IMR-90 (cell line): Measurements from ENCODE around the gene DYDC1. TPM values are rescaled to one million over a fixed set of nuclear protein-coding genes. Genes with fewer than 3 reads are reported as not detected.
A peak's percentile ranks its signal among the peaks of the same experiment; 100 is the strongest.

Experiments
- ATAC-seq: fragments of 200-7000 bp; cut with Tn5 transposase; 2 replicates; pipeline ENCODE4 v1.9.1; 2020; ENCODE audit warnings: low read depth, mild to moderate bottlenecking, moderate library complexity
- BruUV-seq: library from RNA; stranded (reverse); fragments of 400-500 nt; replicated peaks from 2 replicates; lab custom pipeline; 2021; lab: Mats Ljungman, UMichigan
- CTCF ChIA-PET: fragments of 300-600 bp; formaldehyde crosslinking; extraction: SDS; loops from one replicate; lab custom pipeline; 2021; ENCODE audit warnings: antibody characterized with exemption; lab: Yijun Ruan, JAX
- POLR2A ChIA-PET: fragments of 300-600 bp; sonication (Branson Sonifier 250); formaldehyde crosslinking; loops from one replicate; lab custom pipeline; 2022; ENCODE audit warnings: antibody characterized with exemption; ENCODE audit not compliant: unreplicated experiment; lab: Charles Lee
- DNase-seq: peaks from one replicate; pipeline ENCODE4 v3.0.0; 2013
- H2AFZ ChIP-seq: replicated peaks from 2 replicates; pipeline ENCODE3; 2013; ENCODE audit warnings: low read length, mild to moderate bottlenecking; ENCODE audit not compliant: poor library complexity
- H2AK5ac ChIP-seq: 2 replicates; pipeline ENCODE4 v1.6.1; 2013; ENCODE audit warnings: low read depth, low read length, inconsistent platforms
- H2AK9ac ChIP-seq: replicated peaks from 2 replicates; pipeline ENCODE3; 2013; ENCODE audit warnings: mild to moderate bottlenecking, low read depth, low read length, moderate library complexity; ENCODE audit not compliant: poor library complexity
- H2BK120ac ChIP-seq: 2 replicates; pipeline ENCODE4 v1.6.1; 2013; ENCODE audit warnings: low read depth, low read length, inconsistent platforms
- H2BK15ac ChIP-seq: 3 replicates; pipeline ENCODE4 v1.6.1; 2013; ENCODE audit warnings: low read depth, low read length, inconsistent platforms
- H2BK20ac ChIP-seq: 2 replicates; pipeline ENCODE4 v1.6.1; 2013; ENCODE audit warnings: low read depth, mild to moderate bottlenecking, inconsistent platforms, low read length, moderate library complexity
- H2BK5ac ChIP-seq: 2 replicates; pipeline ENCODE4 v1.6.1; 2013; ENCODE audit warnings: mild to moderate bottlenecking, low read depth, low read length, inconsistent platforms; ENCODE audit not compliant: poor library complexity, severe bottlenecking
- H3K14ac ChIP-seq: replicated peaks from 2 replicates; pipeline ENCODE4 v1.6.1; 2013; ENCODE audit warnings: low read depth, low read length, inconsistent platforms
- H3K18ac ChIP-seq: 2 replicates; pipeline ENCODE4 v1.6.1; 2013; ENCODE audit warnings: low read depth, low read length, control low read depth
- H3K23ac ChIP-seq: 2 replicates; pipeline ENCODE4 v1.6.1; 2013; ENCODE audit warnings: low read depth, low read length, inconsistent platforms
- H3K27ac ChIP-seq: 2 replicates; pipeline ENCODE4 v1.5.1; 2013; ENCODE audit warnings: mild to moderate bottlenecking, control low read depth, low read length; ENCODE audit not compliant: insufficient read depth
- H3K27me3 ChIP-seq: 2 replicates; pipeline ENCODE4 v1.6.1; 2013; ENCODE audit warnings: low read length; ENCODE audit not compliant: control insufficient read depth, insufficient read depth
- H3K36me3 ChIP-seq: 2 replicates; pipeline ENCODE4 v1.6.1; 2013; ENCODE audit warnings: low read length, mixed read lengths; ENCODE audit not compliant: control insufficient read depth, insufficient read depth
- H3K4ac ChIP-seq: 2 replicates; pipeline ENCODE4 v1.6.1; 2013; ENCODE audit warnings: low read depth, low read length, inconsistent platforms
- H3K4me1 ChIP-seq: 2 replicates; pipeline ENCODE4 v1.6.1; 2013; ENCODE audit warnings: low read length, mixed read lengths; ENCODE audit not compliant: control insufficient read depth, insufficient read depth
- H3K4me2 ChIP-seq: 2 replicates; pipeline ENCODE4 v1.6.1; 2013; ENCODE audit warnings: low read depth, mild to moderate bottlenecking, control low read depth, low read length, moderate library complexity
- H3K4me3 ChIP-seq: 2 replicates; pipeline ENCODE4 v1.5.1; 2013; ENCODE audit warnings: low read depth, mild to moderate bottlenecking, control low read depth, low read length, moderate library complexity; ENCODE audit not compliant: insufficient read depth
- H3K56ac ChIP-seq: 2 replicates; pipeline ENCODE4 v1.6.1; 2013; ENCODE audit warnings: low read length, inconsistent platforms; ENCODE audit not compliant: insufficient read depth; ENCODE audit errors: extremely low read depth
- H3K79me1 ChIP-seq, 2 experiments: 2 replicates each; pipeline ENCODE4 v1.6.1; 2013; ENCODE audit warnings: low read length in 2 of 2, inconsistent platforms in 1 of 2, low read depth in 1 of 2
- H3K9ac ChIP-seq: 2 replicates; pipeline ENCODE4 v1.6.1; 2013; ENCODE audit warnings: low read depth, low read length, control low read depth
- H3K9me1 ChIP-seq: 2 replicates; pipeline ENCODE4 v1.6.1; 2013; ENCODE audit warnings: low read length, inconsistent platforms; ENCODE audit not compliant: insufficient read depth
- H3K9me3 ChIP-seq: 2 replicates; pipeline ENCODE4 v1.6.1; 2013; ENCODE audit warnings: low read length; ENCODE audit not compliant: control insufficient read depth, insufficient read depth
- H4K20me1 ChIP-seq: 2 replicates; pipeline ENCODE4 v1.6.1; 2013; ENCODE audit warnings: low read length, inconsistent platforms; ENCODE audit not compliant: insufficient read depth
- H4K5ac ChIP-seq: 2 replicates; pipeline ENCODE4 v1.6.1; 2013; ENCODE audit warnings: mild to moderate bottlenecking, low read depth, low read length, control low read depth
- H4K8ac ChIP-seq, 2 experiments: 2 replicates each; pipeline ENCODE4 v1.6.1; 2013; ENCODE audit warnings: low read depth in 2 of 2, low read length in 2 of 2, control low read depth in 1 of 2, inconsistent platforms in 1 of 2
- H4K91ac ChIP-seq: 2 replicates; pipeline ENCODE4 v1.6.1; 2013; ENCODE audit warnings: low read depth, low read length, inconsistent platforms; ENCODE audit not compliant: insufficient read depth
- BHLHE40 ChIP-seq: fragments of 150-350 bp; IDR thresholded peaks from 2 replicates; pipeline ENCODE4 v1.6.1; 2016; ENCODE audit warnings: mild to moderate bottlenecking, low read depth, low read length
- CEBPB ChIP-seq: IDR thresholded peaks from 2 replicates; pipeline ENCODE4 v1.6.1; 2012; ENCODE audit warnings: low read depth, low read length, improper control_type of control experiment
- CHD1 ChIP-seq: IDR thresholded peaks from 2 replicates; pipeline ENCODE4 v1.6.1; 2012; ENCODE audit warnings: low read depth, low read length, improper control_type of control experiment
- CTCF ChIP-seq: conservative IDR thresholded peaks from 2 replicates; pipeline ENCODE4 v1.5.1; 2012; ENCODE audit warnings: mild to moderate bottlenecking, low read depth, low read length, improper control_type of control experiment
- FOS ChIP-seq: fragments of 150-350 bp; IDR thresholded peaks from 2 replicates; pipeline ENCODE4 v1.6.1; 2016; ENCODE audit warnings: low read depth, low read length
- MAFK ChIP-seq: IDR thresholded peaks from 2 replicates; pipeline ENCODE4 v1.6.1; 2012; ENCODE audit warnings: low read depth, low read length, improper control_type of control experiment
- MXI1 ChIP-seq: IDR thresholded peaks from 2 replicates; pipeline ENCODE4 v1.6.1; 2012; ENCODE audit warnings: low read depth, mild to moderate bottlenecking, low read length, moderate library complexity, borderline replicate concordance
- POLR2A ChIP-seq: IDR thresholded peaks from 2 replicates; pipeline ENCODE4 v1.6.1; 2012; ENCODE audit warnings: mild to moderate bottlenecking, low read depth, low read length
- RAD21 ChIP-seq: IDR thresholded peaks from 2 replicates; pipeline ENCODE4 v1.6.1; 2012; ENCODE audit warnings: low read length, improper control_type of control experiment
- RCOR1 ChIP-seq: IDR thresholded peaks from 2 replicates; pipeline ENCODE4 v1.6.1; 2012; ENCODE audit warnings: mild to moderate bottlenecking, low read length, improper control_type of control experiment; ENCODE audit not compliant: insufficient replicate concordance
- RFX5 ChIP-seq: IDR thresholded peaks from 2 replicates; pipeline ENCODE4 v1.8.0; 2012; ENCODE audit warnings: low read depth, mild to moderate bottlenecking, low read length, moderate library complexity
- SMC3 ChIP-seq: fragments of 150-350 bp; IDR thresholded peaks from 2 replicates; pipeline ENCODE4 v1.6.1; 2016; ENCODE audit warnings: low read depth, mild to moderate bottlenecking, antibody characterized with exemption, low read length, moderate library complexity
- USF2 ChIP-seq: fragments of 150-350 bp; IDR thresholded peaks from 2 replicates; pipeline ENCODE4 v1.6.1; 2017; ENCODE audit warnings: mild to moderate bottlenecking, antibody characterized with exemption, low read length, low read depth
- WGBS, 2 experiments: methylation state at CpG; one replicate each; pipeline versions ENCODE4 v1.1.5 to v1.1.7; 2013; ENCODE audit warnings: missing lambda C conversion rate in 2 of 2; ENCODE audit not compliant: insufficient read length in 1 of 2; ENCODE audit errors: extremely low coverage in 2 of 2; 5-methylcytosine and 5-hydroxymethylcytosine counted together
- dilution Hi-C: fragments of 300-500 bp; cut with HindIII; formaldehyde crosslinking; loops from one replicate; pipeline ENCODE4 v1.14.3; 2018; ENCODE audit warnings: low sequenced_read_pairs; ENCODE audit not compliant: unreplicated experiment
- in situ Hi-C: fragments of 300-500 bp; cut with MboI; formaldehyde crosslinking; loops from 3 replicates; pipeline ENCODE4 v1.14.3; 2019; ENCODE audit warnings: low sequenced_read_pairs, inconsistent platforms, mixed read lengths
- intact Hi-C: fragments of 100-400 bp; cut with micrococcal nuclease; formaldehyde crosslinking; loops from 2 replicates; pipeline ENCODE4 v1.10.0; 2022
- polyA plus RNA-seq, 3 experiments: library from polyadenylated mRNA; depleted of rRNA; stranded (reverse); fragments of >200 nt; gene quantifications; 2 replicates each; pipeline ENCODE4 v1.2.3, GENCODE V29; 2012; ENCODE audit warnings: low replicate concordance in 1 of 3
- total RNA-seq: library from RNA; depleted of rRNA; stranded (reverse); fragments of >200 nt; gene quantifications from 2 replicates; pipeline ENCODE4 v1.2.3, GENCODE V29; 2012

DYDC1 gene
- total and polyA plus RNA-seq, 2 of the 4 experiments (the other 2 are of a cell fraction): not detected

GRCh38 chr10:80289451-80290287, 66.9 kb downstream of the DYDC1 start, which contains the start of gene MAT1A:
MAT1A (minus strand) TSS chr10:80289658; CDS start chr10:80289423, 235 bp downstream.
- dilution Hi-C loops: no loop called here
- Histone ChIP-seq H3K9ac (no peak within 1 kb of the TSS), H2AFZ (no peak within 1 kb of the TSS), H3K36me3 (no peaks in the 10 kb centered on the region), H3K14ac (no peak within 1 kb of the TSS), H4K20me1 (no peaks in the 10 kb centered on the region), H3K4me2 (no peak within 1 kb of the TSS), H3K18ac (no peak within 1 kb of the TSS), H3K9me3 (no peaks in the 10 kb centered on the region), H3K9me1 (no peaks in the 10 kb centered on the region), H4K5ac (no peak within 1 kb of the TSS), H3K4me1 (no peaks in the 10 kb centered on the region), H2BK20ac (no peak within 1 kb of the TSS), H2BK5ac (no peak within 1 kb of the TSS), H3K4me3 (no peak within 1 kb of the TSS), H3K4ac (no peak within 1 kb of the TSS), H2AK5ac (no peak within 1 kb of the TSS), H3K27ac (no peak within 1 kb of the TSS), H3K27me3 (0 out of 2 replicates have a peak, but pooled peaks cover 4% of the 10 kb centered on the region), H2BK15ac (no peak within 1 kb of the TSS), H4K91ac (no peak within 1 kb of the TSS), H3K56ac (no peak within 1 kb of the TSS), H4K8ac (no peak within 1 kb of the TSS), H2AK9ac (no peak within 1 kb of the TSS), H3K79me1 (no peaks in the 10 kb centered on the region), H2BK120ac (no peak within 1 kb of the TSS), H3K23ac (no peak within 1 kb of the TSS)
- WGBS, 2 experiments: no CpG with 5 or more reads among the region's 9 CpGs
- ChIA-PET CTCF (no interaction called here), POLR2A (no interaction called here)
- BruUV-seq: no TSS peak
- intact Hi-C loops: no loop called here
- ATAC-seq (0 out of 2 replicates have a peak, but pooled peaks have one; percentile 29), DNase-seq (peak; percentile 3)
- TF ChIP-seq FOS: no peak
- TF ChIP-seq RFX5: no peak
- TF ChIP-seq RCOR1: no peak
- TF ChIP-seq USF2: no peak
- TF ChIP-seq MXI1: no peak
- no peak for TF ChIP-seq BHLHE40
- TF ChIP-seq CEBPB: no peak
- TF ChIP-seq POLR2A: no peak
- TF ChIP-seq CHD1: no peak
- TF ChIP-seq MAFK: no peak
- TF ChIP-seq RAD21: no peak
- no peak for TF ChIP-seq CTCF
- no peak for TF ChIP-seq SMC3
- in situ Hi-C loops: no loop called here
